WTC11 (cell line): ENCODE results near the gene RHBDL2.

Experiments
- CBFB ChIP-seq: sonication (generic); formaldehyde crosslinking; IDR thresholded peaks from 2 replicates; pipeline ENCODE4 v1.8.1; 2022; ENCODE audit warnings: mild to moderate bottlenecking, low read depth, missing genetic modification reagents
- NFYB ChIP-seq: sonication (generic); formaldehyde crosslinking; conservative IDR thresholded peaks from 2 replicates; pipeline ENCODE4 v1.8.0; 2022; ENCODE audit warnings: low read depth, missing genetic modification reagents
- ZNF396 ChIP-seq: fragments of 250-450 bp; sonication (Bioruptor Pico); IDR thresholded peaks from 2 replicates; pipeline ENCODE4 v1.8.0; 2021; ENCODE audit warnings: mild to moderate bottlenecking, moderate library complexity, borderline replicate concordance
- TF ChIP-seq, protein P1 (sequence below): sonication (generic); formaldehyde crosslinking; IDR thresholded peaks from 2 replicates; pipeline ENCODE4 v1.8.1; 2022; ENCODE audit warnings: mild to moderate bottlenecking, missing genetic modification reagents, moderate library complexity, borderline replicate concordance
- TF ChIP-seq, protein P2 (sequence below): fragments of 200-600 bp; IDR thresholded peaks from 2 replicates; pipeline ENCODE4 v1.8.0; 2022; ENCODE audit warnings: antibody characterized with exemption
- TF ChIP-seq, protein P3 (sequence below): sonication (generic); formaldehyde crosslinking; IDR thresholded peaks from 2 replicates; pipeline ENCODE4 v1.8.1; 2022; ENCODE audit warnings: mild to moderate bottlenecking, moderate library complexity, missing genetic modification reagents
- TF ChIP-seq, protein P4 (sequence below): sonication (generic); formaldehyde crosslinking; IDR thresholded peaks from 2 replicates; pipeline ENCODE4 v1.8.0; 2022; ENCODE audit warnings: mild to moderate bottlenecking, missing genetic modification reagents
- TF ChIP-seq, protein P5 (sequence below): sonication (generic); formaldehyde crosslinking; conservative IDR thresholded peaks from 2 replicates; pipeline ENCODE4 v1.8.1; 2023; ENCODE audit warnings: mild to moderate bottlenecking, low read depth, missing genetic modification reagents, moderate library complexity
- TF ChIP-seq, protein P6 (sequence below): sonication (generic); formaldehyde crosslinking; IDR thresholded peaks from 2 replicates; pipeline ENCODE4 v1.8.0; 2022; ENCODE audit warnings: mild to moderate bottlenecking, missing genetic modification reagents

DNA sequence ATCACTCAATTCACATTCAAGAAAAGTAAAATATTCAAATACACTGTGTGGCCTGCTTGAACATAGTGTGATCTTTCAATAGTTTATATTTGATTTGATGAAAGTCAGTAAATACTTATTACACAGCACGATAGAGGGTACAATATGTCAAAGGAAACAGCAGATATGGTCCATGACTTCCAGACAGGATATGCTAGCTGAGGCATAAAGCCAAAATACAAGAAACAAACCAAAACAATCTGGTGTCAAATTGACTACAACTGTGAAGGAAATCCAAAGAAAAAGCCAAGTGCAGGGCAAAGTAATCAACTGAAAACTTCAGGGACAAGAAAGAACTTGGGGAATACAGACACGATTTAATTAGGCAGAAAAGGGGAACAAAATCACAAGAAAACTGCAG, 101.3 kb downstream of the RHBDL2 start:
- TF ChIP-seq, protein P1, sequence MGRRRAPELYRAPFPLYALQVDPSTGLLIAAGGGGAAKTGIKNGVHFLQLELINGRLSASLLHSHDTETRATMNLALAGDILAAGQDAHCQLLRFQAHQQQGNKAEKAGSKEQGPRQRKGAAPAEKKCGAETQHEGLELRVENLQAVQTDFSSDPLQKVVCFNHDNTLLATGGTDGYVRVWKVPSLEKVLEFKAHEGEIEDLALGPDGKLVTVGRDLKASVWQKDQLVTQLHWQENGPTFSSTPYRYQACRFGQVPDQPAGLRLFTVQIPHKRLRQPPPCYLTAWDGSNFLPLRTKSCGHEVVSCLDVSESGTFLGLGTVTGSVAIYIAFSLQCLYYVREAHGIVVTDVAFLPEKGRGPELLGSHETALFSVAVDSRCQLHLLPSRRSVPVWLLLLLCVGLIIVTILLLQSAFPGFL (CRISPR knock-in tag), result no peak
- TF ChIP-seq, protein P2, sequence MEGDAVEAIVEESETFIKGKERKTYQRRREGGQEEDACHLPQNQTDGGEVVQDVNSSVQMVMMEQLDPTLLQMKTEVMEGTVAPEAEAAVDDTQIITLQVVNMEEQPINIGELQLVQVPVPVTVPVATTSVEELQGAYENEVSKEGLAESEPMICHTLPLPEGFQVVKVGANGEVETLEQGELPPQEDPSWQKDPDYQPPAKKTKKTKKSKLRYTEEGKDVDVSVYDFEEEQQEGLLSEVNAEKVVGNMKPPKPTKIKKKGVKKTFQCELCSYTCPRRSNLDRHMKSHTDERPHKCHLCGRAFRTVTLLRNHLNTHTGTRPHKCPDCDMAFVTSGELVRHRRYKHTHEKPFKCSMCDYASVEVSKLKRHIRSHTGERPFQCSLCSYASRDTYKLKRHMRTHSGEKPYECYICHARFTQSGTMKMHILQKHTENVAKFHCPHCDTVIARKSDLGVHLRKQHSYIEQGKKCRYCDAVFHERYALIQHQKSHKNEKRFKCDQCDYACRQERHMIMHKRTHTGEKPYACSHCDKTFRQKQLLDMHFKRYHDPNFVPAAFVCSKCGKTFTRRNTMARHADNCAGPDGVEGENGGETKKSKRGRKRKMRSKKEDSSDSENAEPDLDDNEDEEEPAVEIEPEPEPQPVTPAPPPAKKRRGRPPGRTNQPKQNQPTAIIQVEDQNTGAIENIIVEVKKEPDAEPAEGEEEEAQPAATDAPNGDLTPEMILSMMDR, result no peak
- TF ChIP-seq ZNF396 (CRISPR knock-in tag), result no peak
- TF ChIP-seq, protein P3, sequence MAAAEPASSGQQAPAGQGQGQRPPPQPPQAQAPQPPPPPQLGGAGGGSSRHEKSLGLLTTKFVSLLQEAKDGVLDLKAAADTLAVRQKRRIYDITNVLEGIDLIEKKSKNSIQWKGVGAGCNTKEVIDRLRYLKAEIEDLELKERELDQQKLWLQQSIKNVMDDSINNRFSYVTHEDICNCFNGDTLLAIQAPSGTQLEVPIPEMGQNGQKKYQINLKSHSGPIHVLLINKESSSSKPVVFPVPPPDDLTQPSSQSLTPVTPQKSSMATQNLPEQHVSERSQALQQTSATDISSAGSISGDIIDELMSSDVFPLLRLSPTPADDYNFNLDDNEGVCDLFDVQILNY (CRISPR knock-in tag), result no peak
- TF ChIP-seq, protein P4, sequence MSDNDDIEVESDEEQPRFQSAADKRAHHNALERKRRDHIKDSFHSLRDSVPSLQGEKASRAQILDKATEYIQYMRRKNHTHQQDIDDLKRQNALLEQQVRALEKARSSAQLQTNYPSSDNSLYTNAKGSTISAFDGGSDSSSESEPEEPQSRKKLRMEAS (CRISPR knock-in tag), result no peak
- TF ChIP-seq, protein P5, sequence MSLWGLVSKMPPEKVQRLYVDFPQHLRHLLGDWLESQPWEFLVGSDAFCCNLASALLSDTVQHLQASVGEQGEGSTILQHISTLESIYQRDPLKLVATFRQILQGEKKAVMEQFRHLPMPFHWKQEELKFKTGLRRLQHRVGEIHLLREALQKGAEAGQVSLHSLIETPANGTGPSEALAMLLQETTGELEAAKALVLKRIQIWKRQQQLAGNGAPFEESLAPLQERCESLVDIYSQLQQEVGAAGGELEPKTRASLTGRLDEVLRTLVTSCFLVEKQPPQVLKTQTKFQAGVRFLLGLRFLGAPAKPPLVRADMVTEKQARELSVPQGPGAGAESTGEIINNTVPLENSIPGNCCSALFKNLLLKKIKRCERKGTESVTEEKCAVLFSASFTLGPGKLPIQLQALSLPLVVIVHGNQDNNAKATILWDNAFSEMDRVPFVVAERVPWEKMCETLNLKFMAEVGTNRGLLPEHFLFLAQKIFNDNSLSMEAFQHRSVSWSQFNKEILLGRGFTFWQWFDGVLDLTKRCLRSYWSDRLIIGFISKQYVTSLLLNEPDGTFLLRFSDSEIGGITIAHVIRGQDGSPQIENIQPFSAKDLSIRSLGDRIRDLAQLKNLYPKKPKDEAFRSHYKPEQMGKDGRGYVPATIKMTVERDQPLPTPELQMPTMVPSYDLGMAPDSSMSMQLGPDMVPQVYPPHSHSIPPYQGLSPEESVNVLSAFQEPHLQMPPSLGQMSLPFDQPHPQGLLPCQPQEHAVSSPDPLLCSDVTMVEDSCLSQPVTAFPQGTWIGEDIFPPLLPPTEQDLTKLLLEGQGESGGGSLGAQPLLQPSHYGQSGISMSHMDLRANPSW (CRISPR knock-in tag), result no peak
- TF ChIP-seq, protein P6, sequence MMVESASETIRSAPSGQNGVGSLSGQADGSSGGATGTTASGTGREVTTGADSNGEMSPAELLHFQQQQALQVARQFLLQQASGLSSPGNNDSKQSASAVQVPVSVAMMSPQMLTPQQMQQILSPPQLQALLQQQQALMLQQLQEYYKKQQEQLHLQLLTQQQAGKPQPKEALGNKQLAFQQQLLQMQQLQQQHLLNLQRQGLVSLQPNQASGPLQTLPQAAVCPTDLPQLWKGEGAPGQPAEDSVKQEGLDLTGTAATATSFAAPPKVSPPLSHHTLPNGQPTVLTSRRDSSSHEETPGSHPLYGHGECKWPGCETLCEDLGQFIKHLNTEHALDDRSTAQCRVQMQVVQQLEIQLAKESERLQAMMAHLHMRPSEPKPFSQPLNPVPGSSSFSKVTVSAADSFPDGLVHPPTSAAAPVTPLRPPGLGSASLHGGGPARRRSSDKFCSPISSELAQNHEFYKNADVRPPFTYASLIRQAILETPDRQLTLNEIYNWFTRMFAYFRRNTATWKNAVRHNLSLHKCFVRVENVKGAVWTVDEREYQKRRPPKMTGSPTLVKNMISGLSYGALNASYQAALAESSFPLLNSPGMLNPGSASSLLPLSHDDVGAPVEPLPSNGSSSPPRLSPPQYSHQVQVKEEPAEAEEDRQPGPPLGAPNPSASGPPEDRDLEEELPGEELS, result no peak
- TF ChIP-seq CBFB (CRISPR knock-in tag), result no peak
- TF ChIP-seq NFYB (CRISPR knock-in tag), result no peak
